ENCODE results near the gene GHITM.

DNA sequence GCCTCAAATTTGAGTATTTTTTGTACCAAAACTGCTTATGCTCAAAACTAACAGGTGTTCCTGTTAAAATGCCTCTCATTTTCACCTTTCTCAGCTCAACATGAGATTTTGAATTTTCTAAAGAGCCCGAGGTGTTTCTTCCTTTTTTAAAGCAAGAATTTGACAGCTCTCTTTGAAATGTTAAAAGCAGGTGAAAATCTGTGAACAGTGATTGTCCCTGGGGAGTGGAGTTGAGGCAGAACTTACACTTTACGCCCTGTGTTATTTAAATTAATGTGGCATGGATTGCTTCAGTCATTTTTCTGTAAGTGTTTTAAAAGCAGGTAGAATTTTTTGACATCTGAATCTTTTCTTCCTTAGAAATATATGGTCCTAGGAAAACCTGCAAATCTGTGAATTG lies 25.1 kb downstream of the GHITM start:
- no peak for TF ChIP-seq POLR2AphosphoS5 (IDR thresholded peaks at IDR 0.05; ENCODE audit: borderline replicate concordance, low read depth, low read length)
- no peak for TF ChIP-seq EZH2 (IDR thresholded peaks at IDR 0.05)
- no peak for TF ChIP-seq FOXP2 (optimal IDR thresholded peaks at IDR 0.05; ENCODE audit: control extremely low read depth, extremely low read length, insufficient read depth)
